GM21360 (cell line): ENCODE data around the gene RABGAP1.

Experiments
- ATAC-seq: cut with Tn5 transposase; IDR thresholded peaks from one replicate; pipeline ENCODE4 v1.9.1; 2021; ENCODE audit warnings: mild to moderate bottlenecking, moderate library complexity; ENCODE audit not compliant: unreplicated experiment

Gene RABGAP1

DNA sequence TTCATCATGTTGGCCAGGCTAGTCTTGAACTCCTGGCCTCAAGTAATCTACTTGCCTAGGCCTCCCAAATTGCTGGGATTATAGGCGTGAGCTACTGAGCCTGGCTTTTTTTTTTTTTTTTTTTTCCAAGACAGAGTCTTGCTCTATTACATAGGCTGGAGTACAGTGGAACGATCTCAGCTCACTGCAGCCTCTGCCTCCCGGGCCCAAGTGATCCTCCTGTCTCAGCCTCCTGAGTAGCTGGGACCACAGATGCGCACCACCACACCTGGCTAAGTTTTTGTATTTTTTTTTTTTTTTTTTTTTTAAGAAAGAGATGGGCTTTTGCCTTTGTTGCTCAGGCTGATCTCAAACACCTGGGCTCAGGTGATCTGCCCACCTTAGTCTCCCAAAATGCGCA is 66.4 kb downstream of the RABGAP1 start:
- ATAC-seq: no peak

DNA sequence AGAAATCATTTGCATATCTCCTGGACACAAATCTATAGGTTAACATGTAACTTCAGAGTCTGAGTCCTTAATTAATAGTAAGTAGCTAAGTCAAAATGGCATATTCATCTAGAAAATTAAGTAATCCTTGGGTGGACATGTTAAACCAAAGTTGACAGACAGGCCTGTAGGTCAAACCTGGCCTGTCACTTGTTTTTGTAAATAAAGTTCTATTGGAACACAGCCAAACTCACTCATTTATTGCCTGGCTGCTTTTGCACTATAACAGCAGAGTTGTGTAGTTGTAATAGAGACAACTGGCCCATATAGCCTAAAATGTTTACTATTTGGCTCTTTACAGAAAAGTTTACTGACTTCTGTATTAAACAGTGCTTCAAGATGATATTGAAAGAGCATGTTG is 68.1 kb downstream of the RABGAP1 start:
- ATAC-seq: no peak

- no peak for ATAC-seq
Observed at GRCh38 chr9:123011380-123011779, 70.6 kb downstream of the RABGAP1 start.

GRCh38 chr9:123011878-123012528 is 71.2 kb downstream of the RABGAP1 start:
- ATAC-seq: no peak

DNA sequence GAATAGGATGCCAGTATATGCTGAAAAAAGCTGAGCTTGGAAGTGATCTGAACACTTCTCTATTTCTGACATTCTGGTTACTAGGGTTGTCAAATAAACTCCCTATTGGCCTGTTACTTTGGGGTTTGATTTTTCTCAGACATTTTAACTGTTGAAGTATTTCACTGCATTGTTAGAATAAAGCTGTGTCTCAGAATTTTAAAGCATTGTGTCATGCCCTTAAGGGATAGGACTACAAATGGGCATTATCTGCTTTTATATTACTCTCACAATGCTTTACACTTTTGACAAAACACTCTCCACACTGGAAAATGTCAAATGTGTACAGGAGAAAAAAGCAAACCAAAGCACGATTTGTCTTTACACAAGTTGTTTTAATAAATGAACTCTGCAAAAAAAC is 75.8 kb downstream of the RABGAP1 start:
- no peak for ATAC-seq

DNA sequence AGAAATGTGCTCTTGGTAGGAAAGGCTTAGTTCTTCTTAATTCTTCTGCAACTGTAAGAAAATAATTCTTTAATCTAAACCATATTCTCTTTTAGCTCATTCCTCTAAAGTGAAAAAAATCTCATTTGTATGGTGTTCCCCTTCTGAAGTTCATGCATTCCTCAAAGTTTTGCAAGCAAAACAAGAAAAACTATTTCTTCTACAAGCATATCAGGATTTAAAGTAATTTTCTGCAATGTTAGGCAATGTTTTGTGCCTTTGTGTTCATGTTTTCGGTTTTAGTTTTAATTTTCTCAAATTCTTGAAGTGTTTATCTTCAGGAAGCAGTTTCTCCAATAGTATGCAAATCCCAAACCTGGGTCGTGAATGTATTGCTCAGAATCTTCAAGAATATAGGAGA is 80.0 kb downstream of the RABGAP1 start:
- ATAC-seq: no peak

DNA sequence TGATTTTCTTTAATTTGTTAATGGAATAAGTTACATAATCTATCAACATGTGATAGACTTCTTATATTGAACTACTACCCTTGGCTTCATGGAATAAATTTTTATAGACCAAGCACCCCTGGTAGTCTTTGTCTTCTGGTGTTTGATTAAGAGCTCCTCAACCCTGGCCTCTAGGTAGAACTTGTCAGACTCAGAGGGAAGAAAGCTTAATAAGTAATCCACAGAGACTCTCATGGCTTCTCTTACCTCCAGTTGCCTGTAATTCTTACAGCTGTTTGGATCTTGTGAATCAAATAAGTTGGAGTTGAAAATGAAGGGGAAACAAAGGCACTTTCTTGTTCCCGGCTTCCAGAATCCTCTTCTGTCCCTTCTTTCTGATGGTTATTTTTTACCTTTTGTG is 85.6 kb downstream of the RABGAP1 start:
- no peak for ATAC-seq

DNA sequence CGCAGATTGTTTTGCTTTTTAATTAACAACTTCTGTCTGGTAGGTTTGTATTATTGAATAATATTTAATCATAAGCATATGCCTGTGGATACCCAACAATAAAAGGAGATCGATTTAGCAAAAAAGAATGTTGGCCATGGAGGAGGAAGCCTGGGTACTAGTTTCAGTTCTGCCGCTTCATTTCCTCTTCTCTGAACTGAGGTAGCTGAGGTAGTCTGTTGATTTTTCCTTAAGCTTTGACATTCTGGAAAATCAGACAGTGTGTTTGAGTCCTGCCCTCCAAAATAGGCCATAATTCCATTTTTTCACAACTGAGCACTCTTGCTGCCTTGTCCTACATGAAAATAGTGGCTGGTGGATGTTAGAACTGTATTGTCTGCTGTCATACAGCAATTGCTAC is 86.7 kb downstream of the RABGAP1 start:
- no peak for ATAC-seq

DNA sequence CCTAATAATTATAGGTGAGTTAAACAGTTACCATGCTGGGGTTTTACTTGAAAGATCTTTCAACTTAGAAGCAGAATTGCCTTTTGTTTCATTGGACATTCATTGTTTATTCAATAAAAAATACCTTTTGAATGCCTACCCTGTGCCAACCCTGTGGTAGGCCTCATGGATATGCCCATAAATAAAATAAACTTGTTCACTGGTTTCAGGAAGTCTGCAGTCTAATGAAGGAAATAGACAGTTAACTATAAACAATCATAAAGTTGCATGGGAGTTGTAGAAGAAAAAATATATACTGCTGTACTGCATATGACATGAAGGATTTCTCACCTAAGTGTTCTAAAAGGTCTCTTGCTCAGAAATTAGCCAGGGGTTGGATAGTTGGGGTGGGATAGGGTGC is 87.3 kb downstream of the RABGAP1 start:
- no peak for ATAC-seq

GRCh38 chr9:123028973-123029372 is 88.2 kb downstream of the RABGAP1 start:
- no peak for ATAC-seq

DNA sequence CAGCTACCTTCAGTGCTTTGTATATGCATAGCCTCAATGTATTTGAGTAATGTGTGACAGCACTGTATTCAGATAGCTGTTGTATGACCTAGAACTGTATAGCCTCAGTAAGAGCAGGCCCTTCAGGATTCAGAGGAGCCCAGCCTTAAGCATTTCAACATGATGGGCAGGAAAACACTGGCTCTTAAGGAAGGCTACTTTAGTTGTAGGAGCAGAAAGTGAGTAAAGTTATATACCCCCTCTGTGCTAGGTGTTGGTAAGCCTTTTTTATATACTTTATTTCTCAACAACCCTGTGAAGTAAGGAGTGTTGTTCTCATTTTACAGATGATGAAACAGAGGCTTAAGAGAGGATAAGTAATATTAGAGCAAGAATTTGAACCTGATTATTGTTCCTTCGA is 91.1 kb downstream of the RABGAP1 start:
- no peak for ATAC-seq

- ATAC-seq: no peak
Observed at GRCh38 chr9:123033352-123033751, 92.5 kb downstream of the RABGAP1 start, which contains the start of gene GPR21. TSS of gene GPR21 (plus strand) at chr9:123033667. CDS start at chr9:123034567, 900 bp downstream.

- no peak for ATAC-seq
Observed at GRCh38 chr9:123033864-123034601, 93.2 kb downstream of the RABGAP1 start.

- no peak for ATAC-seq
Observed at GRCh38 chr9:123034881-123035510, 94.2 kb downstream of the RABGAP1 start.

DNA sequence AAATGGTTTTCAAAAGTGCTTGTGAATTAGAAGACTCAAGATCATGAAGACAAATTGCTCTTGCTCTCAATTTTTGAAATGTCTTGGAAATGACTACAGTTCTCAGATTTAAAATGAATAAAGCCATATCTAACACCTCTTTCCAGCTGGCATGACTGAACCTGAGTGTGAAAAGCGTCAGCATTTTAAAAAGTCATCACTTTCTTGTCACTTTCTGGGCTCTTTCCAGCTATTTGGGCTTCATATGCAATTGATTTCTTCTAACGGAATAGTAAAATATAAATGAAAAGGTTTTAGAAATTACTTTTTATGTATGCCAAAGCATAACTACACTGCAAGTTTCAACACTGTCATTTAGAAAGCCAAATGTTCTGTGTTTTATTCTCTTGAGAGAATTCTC is 95.0 kb downstream of the RABGAP1 start:
- no peak for ATAC-seq

DNA sequence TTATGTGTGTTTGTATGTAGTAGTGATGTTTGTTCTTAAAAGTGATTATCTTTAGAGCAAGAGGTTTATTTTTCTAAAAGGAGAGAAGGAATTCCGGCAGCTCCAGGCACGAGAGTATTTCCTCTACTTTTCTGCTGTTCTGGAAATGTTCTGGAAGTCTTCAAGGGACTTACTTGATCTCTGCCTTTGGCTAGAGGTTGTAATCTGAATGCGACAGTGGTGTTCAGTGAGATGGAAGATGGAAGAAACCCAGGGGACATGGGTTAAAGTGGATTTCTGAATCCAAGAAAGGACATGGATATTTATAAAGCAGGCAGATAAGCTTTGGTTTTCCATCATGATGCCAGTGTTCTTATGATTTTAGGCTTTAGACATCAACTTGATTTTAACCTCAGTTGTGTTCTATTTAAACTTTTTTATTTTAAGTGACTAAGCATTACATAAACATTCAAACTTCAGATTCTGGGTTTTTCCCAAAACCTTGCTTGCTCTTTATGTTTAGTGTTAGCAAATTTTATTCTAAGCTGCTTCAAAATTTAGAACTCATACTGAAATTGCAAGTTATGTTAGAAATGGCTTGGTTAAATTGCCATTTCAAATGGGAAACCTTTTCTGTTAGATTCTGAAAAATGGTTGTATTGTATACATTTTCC is 96.2 kb downstream of the RABGAP1 start:
- ATAC-seq: no peak

DNA sequence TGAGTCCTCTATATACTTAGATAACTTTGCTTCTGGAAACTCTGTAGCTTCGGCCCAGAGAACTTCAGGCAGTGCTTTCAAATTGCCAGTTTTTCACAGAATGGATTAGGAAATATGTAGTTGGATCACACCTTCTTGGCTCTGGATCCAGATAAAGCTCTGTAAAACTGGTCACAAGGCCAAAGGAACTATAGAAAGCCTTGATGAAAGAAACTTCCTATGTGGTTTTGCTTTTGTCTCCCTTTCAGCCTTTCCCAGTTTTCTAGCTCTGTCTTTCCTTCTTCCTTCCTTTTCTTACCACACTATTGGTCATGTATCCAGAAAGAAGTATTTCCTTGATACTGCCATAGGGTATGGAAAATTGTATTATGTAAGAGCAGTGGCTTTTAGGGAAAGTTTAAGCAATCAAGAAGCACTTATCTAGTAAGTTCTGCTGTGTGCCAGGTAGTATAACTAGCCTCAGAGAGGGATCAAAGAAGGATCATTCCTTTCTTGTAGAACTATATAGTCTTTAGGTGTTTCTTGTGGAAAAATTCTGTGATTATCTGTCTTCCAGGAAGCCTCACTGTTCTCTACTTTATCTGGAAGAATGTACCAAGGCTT is 98.9 kb downstream of the RABGAP1 start:
- ATAC-seq: no peak

DNA sequence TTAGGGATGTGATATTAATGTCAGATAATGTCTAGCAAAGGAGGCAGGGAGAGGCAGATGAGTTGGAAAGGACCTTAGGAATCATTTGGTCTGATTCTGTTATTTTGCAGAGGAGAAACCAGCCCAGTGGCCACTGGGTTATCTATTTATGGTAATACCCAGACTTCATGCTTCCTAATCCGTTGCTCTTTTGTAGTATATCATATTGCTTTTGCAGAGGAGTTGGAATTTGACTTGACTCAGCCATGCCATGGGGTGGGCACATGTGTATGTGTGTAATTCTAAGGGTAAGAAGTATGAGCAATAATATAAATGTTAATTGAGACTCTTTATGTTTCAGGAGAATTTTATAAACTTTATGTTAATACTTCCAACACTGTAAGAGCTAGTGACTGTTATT is 100.0 kb downstream of the RABGAP1 start:
- no peak for ATAC-seq

- no peak for ATAC-seq
Observed at GRCh38 chr9:123041489-123041888, 100.7 kb downstream of the RABGAP1 start.

- no peak for ATAC-seq
Observed at GRCh38 chr9:123043081-123043939, 102.5 kb downstream of the RABGAP1 start.
